Suprapubic skin (tissue), 3 donors: ENCODE data around the gene BUB3.

ENCODE experiments used
- EP300 ChIP-seq: sonication (generic); formaldehyde crosslinking; IDR thresholded peaks from one replicate; pipeline ENCODE4 v1.6.1; 2017; ENCODE audit warnings: antibody characterized with exemption
- POLR2A ChIP-seq, 2 donors: fragments of 450-650 bp; IDR thresholded peaks; one replicate each; pipeline ENCODE4 v1.6.1; 2017; ENCODE audit warnings: antibody characterized with exemption in 2 of 2, mild to moderate bottlenecking in 2 of 2, moderate library complexity in 2 of 2
- TF ChIP-seq, protein P1 (sequence below), 2 donors: fragments of 200-600 bp in 1 of 2; fragments of 450-650 bp in 1 of 2; sonication (generic) in 1 of 2; IDR thresholded peaks; one replicate each; pipeline ENCODE4 v1.5.1; 2016 to 2019; ENCODE audit warnings: antibody characterized with exemption in 2 of 2, mild to moderate bottlenecking in 1 of 2, moderate library complexity in 1 of 2

DNA sequence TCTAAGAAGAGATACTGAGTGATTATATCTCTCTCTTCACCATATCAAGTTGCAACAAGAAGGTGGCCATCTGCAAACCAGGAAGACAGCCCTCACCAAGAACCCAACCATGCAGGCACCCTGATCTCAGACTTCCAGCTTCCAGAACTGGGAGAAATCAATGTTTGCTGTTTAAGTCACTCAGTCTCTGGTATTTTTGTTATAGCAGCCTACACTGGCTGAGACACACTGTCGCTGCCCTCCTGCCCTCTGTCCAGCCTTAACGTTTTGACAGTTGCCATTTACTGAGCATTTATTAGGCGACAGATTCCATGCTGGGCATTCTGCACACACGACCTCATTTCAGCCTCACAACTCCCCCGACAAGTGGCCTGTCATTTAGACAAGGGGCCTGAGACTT lies 28.0 kb upstream of the BUB3 start:
- TF ChIP-seq EP300 (no peak), POLR2A (IDR thresholded peaks at IDR 0.05) (no peak)
- TF ChIP-seq, protein P1, sequence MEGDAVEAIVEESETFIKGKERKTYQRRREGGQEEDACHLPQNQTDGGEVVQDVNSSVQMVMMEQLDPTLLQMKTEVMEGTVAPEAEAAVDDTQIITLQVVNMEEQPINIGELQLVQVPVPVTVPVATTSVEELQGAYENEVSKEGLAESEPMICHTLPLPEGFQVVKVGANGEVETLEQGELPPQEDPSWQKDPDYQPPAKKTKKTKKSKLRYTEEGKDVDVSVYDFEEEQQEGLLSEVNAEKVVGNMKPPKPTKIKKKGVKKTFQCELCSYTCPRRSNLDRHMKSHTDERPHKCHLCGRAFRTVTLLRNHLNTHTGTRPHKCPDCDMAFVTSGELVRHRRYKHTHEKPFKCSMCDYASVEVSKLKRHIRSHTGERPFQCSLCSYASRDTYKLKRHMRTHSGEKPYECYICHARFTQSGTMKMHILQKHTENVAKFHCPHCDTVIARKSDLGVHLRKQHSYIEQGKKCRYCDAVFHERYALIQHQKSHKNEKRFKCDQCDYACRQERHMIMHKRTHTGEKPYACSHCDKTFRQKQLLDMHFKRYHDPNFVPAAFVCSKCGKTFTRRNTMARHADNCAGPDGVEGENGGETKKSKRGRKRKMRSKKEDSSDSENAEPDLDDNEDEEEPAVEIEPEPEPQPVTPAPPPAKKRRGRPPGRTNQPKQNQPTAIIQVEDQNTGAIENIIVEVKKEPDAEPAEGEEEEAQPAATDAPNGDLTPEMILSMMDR (IDR thresholded peaks at IDR 0.05) = no peak
